Measurements from ENCODE around the gene MACF1. TPM values are rescaled to one million over a fixed set of nuclear protein-coding genes. Genes with fewer than 3 reads are reported as not detected.

MACF1 gene
- total RNA-seq, 2 experiments from 2014 or later: 248 to 252 TPM

DNA sequence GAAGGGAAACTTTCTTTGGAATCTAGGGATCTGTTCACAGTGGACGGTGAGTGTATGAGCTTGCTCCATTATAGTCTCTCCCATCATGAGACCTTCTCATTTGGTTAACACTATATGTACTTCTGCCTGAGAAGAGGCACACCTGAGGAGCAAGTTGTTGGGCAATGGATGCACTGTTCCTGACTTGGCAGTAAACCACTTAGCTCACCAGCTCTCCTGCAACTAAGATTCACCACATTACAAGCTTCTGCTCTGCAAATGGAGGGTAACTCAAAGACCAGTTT, 10.2 kb downstream of the MACF1 start:
- TF ChIP-seq, protein P1, sequence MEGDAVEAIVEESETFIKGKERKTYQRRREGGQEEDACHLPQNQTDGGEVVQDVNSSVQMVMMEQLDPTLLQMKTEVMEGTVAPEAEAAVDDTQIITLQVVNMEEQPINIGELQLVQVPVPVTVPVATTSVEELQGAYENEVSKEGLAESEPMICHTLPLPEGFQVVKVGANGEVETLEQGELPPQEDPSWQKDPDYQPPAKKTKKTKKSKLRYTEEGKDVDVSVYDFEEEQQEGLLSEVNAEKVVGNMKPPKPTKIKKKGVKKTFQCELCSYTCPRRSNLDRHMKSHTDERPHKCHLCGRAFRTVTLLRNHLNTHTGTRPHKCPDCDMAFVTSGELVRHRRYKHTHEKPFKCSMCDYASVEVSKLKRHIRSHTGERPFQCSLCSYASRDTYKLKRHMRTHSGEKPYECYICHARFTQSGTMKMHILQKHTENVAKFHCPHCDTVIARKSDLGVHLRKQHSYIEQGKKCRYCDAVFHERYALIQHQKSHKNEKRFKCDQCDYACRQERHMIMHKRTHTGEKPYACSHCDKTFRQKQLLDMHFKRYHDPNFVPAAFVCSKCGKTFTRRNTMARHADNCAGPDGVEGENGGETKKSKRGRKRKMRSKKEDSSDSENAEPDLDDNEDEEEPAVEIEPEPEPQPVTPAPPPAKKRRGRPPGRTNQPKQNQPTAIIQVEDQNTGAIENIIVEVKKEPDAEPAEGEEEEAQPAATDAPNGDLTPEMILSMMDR (IDR thresholded peaks at IDR 0.05): no peak
- H3K27ac ChIP-seq (ENCODE audit: low read depth in 1 of 2, low read length in 2 of 2): peak overlapping the region; percentile 52 to 63
- CTCF ChIA-PET: interaction anchor here (1.4 to 4.6 kb wide), 5 partner anchors 11 to 39 kb away, joined by 3 to 42 read pairs (median 28); partner anchors contain the start of gene MACF1
- Mint-ChIP-seq H3K36me3 (ENCODE audit: low read depth) (peaks cover 16% of the 10 kb centered on the region), H3K27ac (peak overlapping the region; percentile 89), H3K9me3 (peaks cover 3% of the 10 kb centered on the region), H3K4me1 (ENCODE audit: low read depth) (peaks cover 63% of the 10 kb centered on the region), H3K4me3 (peak overlapping the region; percentile 89), H3K27me3 (no peaks in the 10 kb centered on the region)
- no peaks in the 10 kb centered on the region for H3K36me3 ChIP-seq (ENCODE audit: insufficient read depth, low read length)
- no peaks in the 10 kb centered on the region for H3K9me3 ChIP-seq (ENCODE audit: control insufficient read depth in 1 of 2, insufficient read depth in 1 of 2, low read length in 2 of 2)
- POLR2A ChIA-PET: interaction anchor here (0.9 to 3.9 kb wide), 9 partner anchors 9 to 43 kb away, joined by 3 to 70 read pairs (median 4); partner anchors contain the start of gene MACF1
- no peaks in the 10 kb centered on the region for H3K27me3 ChIP-seq (ENCODE audit: control insufficient read depth in 1 of 2, insufficient read depth in 2 of 2, low read length in 2 of 2)
- peak overlapping the region; percentile 62 for H3K4me3 ChIP-seq (ENCODE audit: low read length)
- peaks cover 37% of the 10 kb centered on the region for H3K4me1 ChIP-seq (ENCODE audit: insufficient read depth, low read length)
- intact Hi-C loops (cut with DNase I, micrococcal nuclease): loop anchor here in 1 of 2 experiments (1.0 to 2.0 kb wide), 3 partner anchors 9 to 18 kb away; no protein-coding TSS in a partner anchor
- no peak for ATAC-seq (ENCODE audit: poor library complexity)
- DNase-seq: peak in 1 of 14 experiments; percentile 23

GRCh38 chr1:39214998-39215873, 10.7 kb downstream of the MACF1 start:
- Histone ChIP-seq H3K9me3 (ENCODE audit: control insufficient read depth in 1 of 2, insufficient read depth in 1 of 2, low read length in 2 of 2) (no peaks in the 10 kb centered on the region), H3K27me3 (ENCODE audit: control insufficient read depth in 1 of 2, insufficient read depth in 2 of 2, low read length in 2 of 2) (no peaks in the 10 kb centered on the region), H3K27ac (ENCODE audit: low read depth in 1 of 2, low read length in 2 of 2) (peak overlapping the region; percentile 52 to 77), H3K4me3 (ENCODE audit: low read length) (peak overlapping the region; percentile 62), H3K36me3 (ENCODE audit: insufficient read depth, low read length) (no peaks in the 10 kb centered on the region), H3K4me1 (ENCODE audit: insufficient read depth, low read length) (peaks cover 43% of the 10 kb centered on the region)
- TF ChIP-seq, protein P1 (IDR thresholded peaks at IDR 0.05): no peak
- Mint-ChIP-seq H3K4me3 (peak overlapping the region; percentile 89), H3K27me3 (no peaks in the 10 kb centered on the region), H3K36me3 (ENCODE audit: low read depth) (peaks cover 16% of the 10 kb centered on the region), H3K9me3 (peaks cover 3% of the 10 kb centered on the region), H3K4me1 (ENCODE audit: low read depth) (peaks cover 59% of the 10 kb centered on the region), H3K27ac (peak overlapping the region; percentile 89)
- intact Hi-C loops (cut with DNase I, micrococcal nuclease): loop anchor here in 1 of 2 experiments (1.0 to 5.0 kb wide), 4 partner anchors 10 to 33 kb away; no protein-coding TSS in a partner anchor
- DNase-seq: peak in 10 of 14 experiments; percentile 17 to 73 (median 32)
- ChIA-PET CTCF (interaction anchor here (1.2 to 4.6 kb wide), 8 partner anchors 11 to 43 kb away, joined by 3 to 42 read pairs (median 10); partner anchors contain the start of gene MACF1), POLR2A (interaction anchor here (0.9 to 3.9 kb wide), 11 partner anchors 9 to 42 kb away, joined by 3 to 70 read pairs (median 4); partner anchors contain the start of gene MACF1)
- ATAC-seq (ENCODE audit: poor library complexity): peak; percentile 74

DNA sequence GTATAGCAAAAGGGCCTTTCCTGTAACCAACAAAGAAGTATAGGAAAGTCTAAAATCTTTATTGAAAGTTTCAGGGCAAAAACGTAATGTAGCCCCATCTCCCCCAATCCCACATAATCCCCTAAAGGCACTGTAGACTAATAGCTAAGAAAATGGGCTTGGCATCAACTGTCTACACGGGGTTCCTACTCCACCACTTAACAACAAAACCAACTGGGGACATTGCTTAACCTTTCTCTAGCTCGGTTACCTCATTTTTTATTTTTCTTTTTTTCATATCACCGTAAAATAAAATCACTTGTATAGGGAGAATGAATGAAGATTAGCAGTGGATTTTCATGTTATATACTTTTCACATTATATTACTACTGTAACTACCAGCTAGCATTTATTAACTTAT, 12.3 kb downstream of the MACF1 start:
- intact Hi-C loops (cut with DNase I, micrococcal nuclease): loop anchor here in 1 of 2 experiments (5.0 kb wide), 1 partner anchor 34 kb away; no protein-coding TSS in a partner anchor
- CTCF ChIA-PET: interaction anchor here (1.9 to 4.6 kb wide), 4 partner anchors 13 to 42 kb away, joined by 11 to 42 read pairs (median 28); partner anchors contain the start of gene MACF1

More for the DNA sequence above, 12.3 kb downstream of the MACF1 start:
- H3K36me3 Mint-ChIP-seq (ENCODE audit: low read depth): peaks cover 28% of the 10 kb centered on the region
- peak overlapping the region; percentile 89 for H3K4me3 Mint-ChIP-seq
- H3K27ac ChIP-seq (ENCODE audit: low read depth in 1 of 2, low read length in 2 of 2): peak overlapping the region; percentile 52 to 77
- H3K9me3 Mint-ChIP-seq: no peaks in the 10 kb centered on the region
- peaks cover 57% of the 10 kb centered on the region for H3K4me1 ChIP-seq (ENCODE audit: insufficient read depth, low read length)
- no peaks in the 10 kb centered on the region for H3K27me3 Mint-ChIP-seq
- peaks cover 10% of the 10 kb centered on the region for H3K36me3 ChIP-seq (ENCODE audit: insufficient read depth, low read length)
- no peaks in the 10 kb centered on the region for H3K27me3 ChIP-seq (ENCODE audit: control insufficient read depth in 1 of 2, insufficient read depth in 2 of 2, low read length in 2 of 2)
- H3K27ac Mint-ChIP-seq: peak overlapping the region; percentile 89
- POLR2A ChIA-PET: interaction anchor here (1.3 to 3.9 kb wide), 4 partner anchors 11 to 41 kb away, joined by 4 to 70 read pairs (median 29); partner anchors contain the start of gene MACF1
- no peak for DNase-seq
- TF ChIP-seq, protein P1 (IDR thresholded peaks at IDR 0.05): no peak
- H3K4me3 ChIP-seq (ENCODE audit: low read length): peak overlapping the region; percentile 62
- peaks cover 66% of the 10 kb centered on the region for H3K4me1 Mint-ChIP-seq (ENCODE audit: low read depth)
- H3K9me3 ChIP-seq (ENCODE audit: control insufficient read depth in 1 of 2, insufficient read depth in 1 of 2, low read length in 2 of 2): no peaks in the 10 kb centered on the region
- no peak for ATAC-seq (ENCODE audit: poor library complexity)
